Liver (tissue), 3 donors: ENCODE measurements around the gene KIF2C.

Experiments used
- FOXA1 ChIP-seq: IDR thresholded peaks from 2 replicates; pipeline ENCODE4 v1.6.1; 2016; ENCODE audit warnings: antibody characterized with exemption
- FOXA2 ChIP-seq: IDR thresholded peaks from 2 replicates; pipeline ENCODE4 v1.6.1; 2016; ENCODE audit warnings: antibody characterized with exemption
- GABPA ChIP-seq, 2 donors: IDR thresholded peaks in 1 of 2; conservative IDR thresholded peaks in 1 of 2; 2 replicates each; pipeline ENCODE4 v1.6.1; 2016; ENCODE audit warnings: antibody characterized with exemption in 2 of 2, mild to moderate bottlenecking in 1 of 2, moderate library complexity in 1 of 2
- JUND ChIP-seq, 2 donors: IDR thresholded peaks; 2 replicates each; pipeline ENCODE4 v1.6.1; 2016; ENCODE audit warnings: antibody characterized with exemption in 2 of 2
- RAD21 ChIP-seq, 2 donors: IDR thresholded peaks; 2 replicates each; pipeline ENCODE4 v1.6.1; 2016; ENCODE audit warnings: antibody characterized with exemption in 2 of 2, mild to moderate bottlenecking in 2 of 2
- RXRA ChIP-seq, 2 donors: IDR thresholded peaks; 2 replicates each; pipeline ENCODE4 v1.6.1; 2017 to 2018; ENCODE audit warnings: antibody characterized with exemption in 2 of 2, mild to moderate bottlenecking in 1 of 2
- TAF1 ChIP-seq: conservative IDR thresholded peaks from 2 replicates; pipeline ENCODE4 v1.6.1; 2016; ENCODE audit warnings: antibody characterized with exemption, mild to moderate bottlenecking
- YY1 ChIP-seq: IDR thresholded peaks from 2 replicates; pipeline ENCODE4 v1.6.1; 2016; ENCODE audit warnings: antibody characterized with exemption, mild to moderate bottlenecking
- TF ChIP-seq, protein P1 (sequence below): fragments of 150-350 bp; IDR thresholded peaks from 2 replicates; pipeline ENCODE4 v1.5.1; 2017; ENCODE audit warnings: improper control_type of control experiment, low read depth, low read length; ENCODE audit not compliant: missing input control
- TF ChIP-seq, protein P2 (sequence below): IDR thresholded peaks from 2 replicates; pipeline ENCODE4 v1.6.1; 2016; ENCODE audit warnings: antibody characterized with exemption
- TF ChIP-seq, protein P3 (sequence below): IDR thresholded peaks from 2 replicates; pipeline ENCODE4 v1.6.1; 2016; ENCODE audit warnings: antibody characterized with exemption, mild to moderate bottlenecking
- TF ChIP-seq, protein P4 (sequence below): IDR thresholded peaks from 2 replicates; pipeline ENCODE4 v1.6.1; 2016; ENCODE audit warnings: antibody characterized with exemption
- donor health status: healthy.
- donor health status: healthy.

DNA sequence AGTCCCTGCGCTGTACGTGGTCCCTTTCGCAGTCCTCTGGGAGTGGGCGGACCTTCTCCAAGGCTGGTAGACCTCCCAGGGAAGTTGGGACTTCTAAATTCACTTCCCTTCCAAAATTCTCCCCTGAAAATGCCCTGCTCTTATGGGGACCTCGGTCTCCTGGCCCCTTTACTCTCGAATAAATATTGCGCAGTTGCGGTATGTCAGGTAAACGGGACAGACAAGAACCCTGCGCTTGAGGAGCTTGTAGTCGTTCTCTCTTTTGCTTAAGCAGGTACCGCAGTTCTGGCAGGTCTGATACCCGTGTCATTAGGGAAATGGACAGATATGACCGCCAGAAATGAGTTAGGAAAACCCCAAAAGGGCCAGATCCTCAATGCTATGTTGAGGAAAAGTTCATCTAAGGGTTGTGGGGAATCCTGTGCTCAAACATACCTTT is 561 bp downstream of the KIF2C start:
- TF ChIP-seq, protein P1, sequence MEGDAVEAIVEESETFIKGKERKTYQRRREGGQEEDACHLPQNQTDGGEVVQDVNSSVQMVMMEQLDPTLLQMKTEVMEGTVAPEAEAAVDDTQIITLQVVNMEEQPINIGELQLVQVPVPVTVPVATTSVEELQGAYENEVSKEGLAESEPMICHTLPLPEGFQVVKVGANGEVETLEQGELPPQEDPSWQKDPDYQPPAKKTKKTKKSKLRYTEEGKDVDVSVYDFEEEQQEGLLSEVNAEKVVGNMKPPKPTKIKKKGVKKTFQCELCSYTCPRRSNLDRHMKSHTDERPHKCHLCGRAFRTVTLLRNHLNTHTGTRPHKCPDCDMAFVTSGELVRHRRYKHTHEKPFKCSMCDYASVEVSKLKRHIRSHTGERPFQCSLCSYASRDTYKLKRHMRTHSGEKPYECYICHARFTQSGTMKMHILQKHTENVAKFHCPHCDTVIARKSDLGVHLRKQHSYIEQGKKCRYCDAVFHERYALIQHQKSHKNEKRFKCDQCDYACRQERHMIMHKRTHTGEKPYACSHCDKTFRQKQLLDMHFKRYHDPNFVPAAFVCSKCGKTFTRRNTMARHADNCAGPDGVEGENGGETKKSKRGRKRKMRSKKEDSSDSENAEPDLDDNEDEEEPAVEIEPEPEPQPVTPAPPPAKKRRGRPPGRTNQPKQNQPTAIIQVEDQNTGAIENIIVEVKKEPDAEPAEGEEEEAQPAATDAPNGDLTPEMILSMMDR: no peak
- no peak for TF ChIP-seq RAD21 (IDR thresholded peaks at IDR 0.05)
- TF ChIP-seq, protein P2, sequence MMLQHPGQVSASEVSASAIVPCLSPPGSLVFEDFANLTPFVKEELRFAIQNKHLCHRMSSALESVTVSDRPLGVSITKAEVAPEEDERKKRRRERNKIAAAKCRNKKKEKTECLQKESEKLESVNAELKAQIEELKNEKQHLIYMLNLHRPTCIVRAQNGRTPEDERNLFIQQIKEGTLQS: no peak
- TF ChIP-seq YY1: no peak
- no peak for TF ChIP-seq FOXA2
- TF ChIP-seq, protein P3, sequence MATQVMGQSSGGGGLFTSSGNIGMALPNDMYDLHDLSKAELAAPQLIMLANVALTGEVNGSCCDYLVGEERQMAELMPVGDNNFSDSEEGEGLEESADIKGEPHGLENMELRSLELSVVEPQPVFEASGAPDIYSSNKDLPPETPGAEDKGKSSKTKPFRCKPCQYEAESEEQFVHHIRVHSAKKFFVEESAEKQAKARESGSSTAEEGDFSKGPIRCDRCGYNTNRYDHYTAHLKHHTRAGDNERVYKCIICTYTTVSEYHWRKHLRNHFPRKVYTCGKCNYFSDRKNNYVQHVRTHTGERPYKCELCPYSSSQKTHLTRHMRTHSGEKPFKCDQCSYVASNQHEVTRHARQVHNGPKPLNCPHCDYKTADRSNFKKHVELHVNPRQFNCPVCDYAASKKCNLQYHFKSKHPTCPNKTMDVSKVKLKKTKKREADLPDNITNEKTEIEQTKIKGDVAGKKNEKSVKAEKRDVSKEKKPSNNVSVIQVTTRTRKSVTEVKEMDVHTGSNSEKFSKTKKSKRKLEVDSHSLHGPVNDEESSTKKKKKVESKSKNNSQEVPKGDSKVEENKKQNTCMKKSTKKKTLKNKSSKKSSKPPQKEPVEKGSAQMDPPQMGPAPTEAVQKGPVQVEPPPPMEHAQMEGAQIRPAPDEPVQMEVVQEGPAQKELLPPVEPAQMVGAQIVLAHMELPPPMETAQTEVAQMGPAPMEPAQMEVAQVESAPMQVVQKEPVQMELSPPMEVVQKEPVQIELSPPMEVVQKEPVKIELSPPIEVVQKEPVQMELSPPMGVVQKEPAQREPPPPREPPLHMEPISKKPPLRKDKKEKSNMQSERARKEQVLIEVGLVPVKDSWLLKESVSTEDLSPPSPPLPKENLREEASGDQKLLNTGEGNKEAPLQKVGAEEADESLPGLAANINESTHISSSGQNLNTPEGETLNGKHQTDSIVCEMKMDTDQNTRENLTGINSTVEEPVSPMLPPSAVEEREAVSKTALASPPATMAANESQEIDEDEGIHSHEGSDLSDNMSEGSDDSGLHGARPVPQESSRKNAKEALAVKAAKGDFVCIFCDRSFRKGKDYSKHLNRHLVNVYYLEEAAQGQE: no peak
- TF ChIP-seq RXRA (IDR thresholded peaks at IDR 0.05): no peak
- no peak for TF ChIP-seq JUND (IDR thresholded peaks at IDR 0.05)
- TF ChIP-seq FOXA1: no peak
- no peak for TF ChIP-seq GABPA (IDR thresholded peaks at IDR 0.05 in 1 of 2, conservative IDR thresholded peaks at IDR 0.05 in 1 of 2)
- TF ChIP-seq TAF1: no peak
- TF ChIP-seq, protein P4, sequence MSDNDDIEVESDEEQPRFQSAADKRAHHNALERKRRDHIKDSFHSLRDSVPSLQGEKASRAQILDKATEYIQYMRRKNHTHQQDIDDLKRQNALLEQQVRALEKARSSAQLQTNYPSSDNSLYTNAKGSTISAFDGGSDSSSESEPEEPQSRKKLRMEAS: no peak
